GM12878 (cell line): ENCODE measurements around the gene SLC6A17.

Source experiments
- CBX3 ChIP-seq: fragments of 200-600 bp; sonication (generic); IDR thresholded peaks from 2 replicates; pipeline ENCODE4 v1.6.1; 2016; ENCODE audit warnings: low read depth, borderline replicate concordance
- CEBPZ ChIP-seq: fragments of 150-350 bp; IDR thresholded peaks from 2 replicates; pipeline ENCODE4 v1.6.1; 2016; ENCODE audit warnings: low read depth, low read length
- CREB1 ChIP-seq: IDR thresholded peaks from 2 replicates; pipeline ENCODE4 v1.6.1; 2012; ENCODE audit warnings: low read depth, mild to moderate bottlenecking, inconsistent platforms
- ETV6 ChIP-seq, 2 experiments: fragments of 450-650 bp in 1 of 2; IDR thresholded peaks in 1 of 2; conservative IDR thresholded peaks in 1 of 2; 2 replicates each; pipeline ENCODE4 v1.6.1; 2014; ENCODE audit warnings: antibody characterized with exemption in 1 of 2, borderline replicate concordance in 1 of 2, low read depth in 1 of 2, mild to moderate bottlenecking in 1 of 2, moderate library complexity in 1 of 2
- EZH2 ChIP-seq: IDR thresholded peaks from 2 replicates; pipeline ENCODE4 v1.6.1; 2012; ENCODE audit warnings: low read depth, mild to moderate bottlenecking, control low read depth, inconsistent platforms, low read length, borderline replicate concordance; ENCODE audit not compliant: control insufficient read depth
- FOXM1 ChIP-seq: IDR thresholded peaks from 2 replicates; pipeline ENCODE4 v1.6.1; 2012; ENCODE audit warnings: low read depth, mild to moderate bottlenecking, inconsistent platforms, low read length, moderate library complexity
- HDAC2 ChIP-seq: fragments of 200-600 bp; sonication (generic); IDR thresholded peaks from 2 replicates; pipeline ENCODE4 v1.6.1; 2017
- SP1 ChIP-seq: IDR thresholded peaks from one replicate; pipeline ENCODE4 v1.6.1; 2011; ENCODE audit warnings: low read depth, low read length
- TAF1 ChIP-seq: IDR thresholded peaks from 2 replicates; pipeline ENCODE4 v1.6.1; 2011; ENCODE audit warnings: mild to moderate bottlenecking, low read depth, low read length, borderline replicate concordance
- USF1 ChIP-seq: IDR thresholded peaks from 2 replicates; pipeline ENCODE4 v1.6.1; 2011; ENCODE audit warnings: borderline replicate concordance, low read depth, mild to moderate bottlenecking, moderate library complexity, mixed read lengths, low read length; ENCODE audit not compliant: insufficient read depth; ENCODE audit errors: extremely low read length
- ZNF207 ChIP-seq: fragments of 450-650 bp; IDR thresholded peaks from 2 replicates; pipeline ENCODE4 v1.6.1; 2014; ENCODE audit warnings: antibody characterized with exemption, mild to moderate bottlenecking, borderline replicate concordance
- TF ChIP-seq, protein P1 (sequence below), 3 experiments: IDR thresholded peaks in 2 of 3; conservative IDR thresholded peaks in 1 of 3; 2 replicates each; pipeline ENCODE4 v1.5.1; 2011; ENCODE audit warnings: low read depth in 3 of 3, low read length in 3 of 3, mild to moderate bottlenecking in 3 of 3, control low read depth in 2 of 3, moderate library complexity in 2 of 3, inconsistent platforms in 1 of 3, mixed read lengths in 1 of 3; ENCODE audit not compliant: control insufficient read depth in 2 of 3, insufficient read depth in 1 of 3; ENCODE audit errors: extremely low read depth in 1 of 3
- TF ChIP-seq, protein P2 (sequence below): fragments of 450-650 bp; formaldehyde crosslinking; IDR thresholded peaks from 2 replicates; pipeline ENCODE4 v1.5.0; 2022; ENCODE audit warnings: mild to moderate bottlenecking, missing genetic modification characterization

DNA sequence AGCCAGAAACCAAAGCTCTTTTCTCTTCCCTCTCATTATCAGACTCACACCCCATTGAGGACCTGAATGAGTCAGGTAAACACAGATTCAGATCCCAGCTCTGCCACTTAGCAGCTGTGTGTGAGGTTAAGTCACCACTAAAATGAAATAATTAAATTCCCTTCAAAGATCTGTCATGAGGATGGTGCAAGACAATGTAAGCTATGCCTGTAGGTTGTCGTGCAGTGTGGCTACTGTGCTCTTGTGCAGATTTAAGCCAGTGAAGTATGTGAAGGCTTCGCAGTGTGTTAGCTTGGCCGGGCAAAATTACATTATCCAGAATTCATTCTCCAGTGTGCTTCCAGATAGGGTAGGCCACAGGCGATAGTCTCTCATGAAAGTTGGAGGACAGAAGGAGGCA lies 24.5 kb upstream of the SLC6A17 start:
- no peak for TF ChIP-seq TAF1
- no peak for TF ChIP-seq ZNF207
- TF ChIP-seq SP1, result no peak
- no peak for TF ChIP-seq USF1
- TF ChIP-seq EZH2, result no peak
- TF ChIP-seq, protein P1, sequence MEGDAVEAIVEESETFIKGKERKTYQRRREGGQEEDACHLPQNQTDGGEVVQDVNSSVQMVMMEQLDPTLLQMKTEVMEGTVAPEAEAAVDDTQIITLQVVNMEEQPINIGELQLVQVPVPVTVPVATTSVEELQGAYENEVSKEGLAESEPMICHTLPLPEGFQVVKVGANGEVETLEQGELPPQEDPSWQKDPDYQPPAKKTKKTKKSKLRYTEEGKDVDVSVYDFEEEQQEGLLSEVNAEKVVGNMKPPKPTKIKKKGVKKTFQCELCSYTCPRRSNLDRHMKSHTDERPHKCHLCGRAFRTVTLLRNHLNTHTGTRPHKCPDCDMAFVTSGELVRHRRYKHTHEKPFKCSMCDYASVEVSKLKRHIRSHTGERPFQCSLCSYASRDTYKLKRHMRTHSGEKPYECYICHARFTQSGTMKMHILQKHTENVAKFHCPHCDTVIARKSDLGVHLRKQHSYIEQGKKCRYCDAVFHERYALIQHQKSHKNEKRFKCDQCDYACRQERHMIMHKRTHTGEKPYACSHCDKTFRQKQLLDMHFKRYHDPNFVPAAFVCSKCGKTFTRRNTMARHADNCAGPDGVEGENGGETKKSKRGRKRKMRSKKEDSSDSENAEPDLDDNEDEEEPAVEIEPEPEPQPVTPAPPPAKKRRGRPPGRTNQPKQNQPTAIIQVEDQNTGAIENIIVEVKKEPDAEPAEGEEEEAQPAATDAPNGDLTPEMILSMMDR (IDR thresholded peaks at IDR 0.05 in 2 of 3, conservative IDR thresholded peaks at IDR 0.05 in 1 of 3; ENCODE audit: control insufficient read depth in 2 of 3, extremely low read depth in 1 of 3, insufficient read depth in 1 of 3, low read depth in 3 of 3, low read length in 3 of 3), result no peak
- no peak for TF ChIP-seq ETV6 (conservative IDR thresholded peaks at IDR 0.05 in 1 of 2, IDR thresholded peaks at IDR 0.05 in 1 of 2; ENCODE audit: borderline replicate concordance in 1 of 2, low read depth in 1 of 2)
- no peak for TF ChIP-seq CEBPZ
- no peak for TF ChIP-seq CBX3
- TF ChIP-seq HDAC2, result no peak
- TF ChIP-seq, protein P2, sequence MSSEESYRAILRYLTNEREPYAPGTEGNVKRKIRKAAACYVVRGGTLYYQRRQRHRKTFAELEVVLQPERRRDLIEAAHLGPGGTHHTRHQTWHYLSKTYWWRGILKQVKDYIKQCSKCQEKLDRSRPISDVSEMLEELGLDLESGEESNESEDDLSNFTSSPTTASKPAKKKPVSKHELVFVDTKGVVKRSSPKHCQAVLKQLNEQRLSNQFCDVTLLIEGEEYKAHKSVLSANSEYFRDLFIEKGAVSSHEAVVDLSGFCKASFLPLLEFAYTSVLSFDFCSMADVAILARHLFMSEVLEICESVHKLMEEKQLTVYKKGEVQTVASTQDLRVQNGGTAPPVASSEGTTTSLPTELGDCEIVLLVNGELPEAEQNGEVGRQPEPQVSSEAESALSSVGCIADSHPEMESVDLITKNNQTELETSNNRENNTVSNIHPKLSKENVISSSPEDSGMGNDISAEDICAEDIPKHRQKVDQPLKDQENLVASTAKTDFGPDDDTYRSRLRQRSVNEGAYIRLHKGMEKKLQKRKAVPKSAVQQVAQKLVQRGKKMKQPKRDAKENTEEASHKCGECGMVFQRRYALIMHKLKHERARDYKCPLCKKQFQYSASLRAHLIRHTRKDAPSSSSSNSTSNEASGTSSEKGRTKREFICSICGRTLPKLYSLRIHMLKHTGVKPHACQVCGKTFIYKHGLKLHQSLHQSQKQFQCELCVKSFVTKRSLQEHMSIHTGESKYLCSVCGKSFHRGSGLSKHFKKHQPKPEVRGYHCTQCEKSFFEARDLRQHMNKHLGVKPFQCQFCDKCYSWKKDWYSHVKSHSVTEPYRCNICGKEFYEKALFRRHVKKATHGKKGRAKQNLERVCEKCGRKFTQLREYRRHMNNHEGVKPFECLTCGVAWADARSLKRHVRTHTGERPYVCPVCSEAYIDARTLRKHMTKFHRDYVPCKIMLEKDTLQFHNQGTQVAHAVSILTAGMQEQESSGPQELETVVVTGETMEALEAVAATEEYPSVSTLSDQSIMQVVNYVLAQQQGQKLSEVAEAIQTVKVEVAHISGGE, result no peak
- TF ChIP-seq CREB1, result no peak
- TF ChIP-seq FOXM1, result no peak
